ENCODE measurements around the gene PTGFRN. TPM values are rescaled to one million over a fixed set of nuclear protein-coding genes. Genes with fewer than 3 reads are reported as not detected.

The PTGFRN gene
- total RNA-seq, 1 donor from 2014 or later: 53.2 TPM

GRCh38 chr1:116948046-116948445 lies 38.3 kb downstream of the PTGFRN start:
- no peak overlapping the region for H3K27ac Mint-ChIP-seq
- peaks cover 43% of the 10 kb centered on the region for H3K4me1 ChIP-seq

GRCh38 chr1:116948642-116949041 lies 38.9 kb downstream of the PTGFRN start:
- H3K27ac ChIP-seq: no peak overlapping the region
- no peak overlapping the region for H3K4me3 ChIP-seq
- H3K9ac ChIP-seq: no peak overlapping the region
- Mint-ChIP-seq H3K36me3 (peaks cover 25% of the 10 kb centered on the region), H3K27me3 (ENCODE audit: insufficient read depth, low read depth) (no peaks in the 10 kb centered on the region), H3K27ac (no peak overlapping the region), H3K4me1 (peaks cover 32% of the 10 kb centered on the region), H3K9me3 (no peaks in the 10 kb centered on the region), H3K4me3 (no peak overlapping the region)
- TF ChIP-seq CTCF (IDR thresholded peaks at IDR 0.05) (no peak), EZH2phosphoT487 (IDR thresholded peaks at IDR 0.05) (no peak), EZH2 (IDR thresholded peaks at IDR 0.05) (no peak)
- H3K36me3 ChIP-seq: no peaks in the 10 kb centered on the region
- peak overlapping the region; percentile 51 for H3K4me2 ChIP-seq
- H3K9me3 ChIP-seq (ENCODE audit: low read depth): no peaks in the 10 kb centered on the region
- H3K79me2 ChIP-seq (ENCODE audit: low read depth): no peaks in the 10 kb centered on the region
- peaks cover 28% of the 10 kb centered on the region for H4K20me1 ChIP-seq (ENCODE audit: low read depth)
- H3K4me1 ChIP-seq: peaks cover 48% of the 10 kb centered on the region
- no peak for DNase-seq (ENCODE audit: low spot score)
- H3F3A ChIP-seq (ENCODE audit: low read depth): peaks cover 33% of the 10 kb centered on the region
- H3K27me3 ChIP-seq: no peaks in the 10 kb centered on the region
- H2AFZ ChIP-seq (replicated peaks): no peak overlapping the region

More at GRCh38 chr1:116948046-116948445, 38.3 kb downstream of the PTGFRN start:
- Mint-ChIP-seq H3K27me3 (ENCODE audit: insufficient read depth, low read depth) (no peaks in the 10 kb centered on the region), H3K4me3 (no peak overlapping the region), H3K36me3 (peaks cover 23% of the 10 kb centered on the region), H3K9me3 (no peaks in the 10 kb centered on the region), H3K4me1 (peaks cover 32% of the 10 kb centered on the region)
- Histone ChIP-seq H3K9ac (no peak overlapping the region), H3K36me3 (no peaks in the 10 kb centered on the region), H3K4me3 (no peak overlapping the region), H4K20me1 (ENCODE audit: low read depth) (peaks cover 28% of the 10 kb centered on the region), H3K27me3 (no peaks in the 10 kb centered on the region), H3K79me2 (ENCODE audit: low read depth) (no peaks in the 10 kb centered on the region), H3K9me3 (ENCODE audit: low read depth) (no peaks in the 10 kb centered on the region), H3K4me2 (no peak overlapping the region), H3K27ac (no peak overlapping the region), H2AFZ (replicated peaks) (no peak overlapping the region), H3F3A (ENCODE audit: low read depth) (peaks cover 33% of the 10 kb centered on the region)
- no peak for TF ChIP-seq EZH2 (IDR thresholded peaks at IDR 0.05)
- no peak for TF ChIP-seq CTCF (IDR thresholded peaks at IDR 0.05)
- no peak for TF ChIP-seq EZH2phosphoT487 (IDR thresholded peaks at IDR 0.05)
- DNase-seq (ENCODE audit: low spot score): no peak

DNA sequence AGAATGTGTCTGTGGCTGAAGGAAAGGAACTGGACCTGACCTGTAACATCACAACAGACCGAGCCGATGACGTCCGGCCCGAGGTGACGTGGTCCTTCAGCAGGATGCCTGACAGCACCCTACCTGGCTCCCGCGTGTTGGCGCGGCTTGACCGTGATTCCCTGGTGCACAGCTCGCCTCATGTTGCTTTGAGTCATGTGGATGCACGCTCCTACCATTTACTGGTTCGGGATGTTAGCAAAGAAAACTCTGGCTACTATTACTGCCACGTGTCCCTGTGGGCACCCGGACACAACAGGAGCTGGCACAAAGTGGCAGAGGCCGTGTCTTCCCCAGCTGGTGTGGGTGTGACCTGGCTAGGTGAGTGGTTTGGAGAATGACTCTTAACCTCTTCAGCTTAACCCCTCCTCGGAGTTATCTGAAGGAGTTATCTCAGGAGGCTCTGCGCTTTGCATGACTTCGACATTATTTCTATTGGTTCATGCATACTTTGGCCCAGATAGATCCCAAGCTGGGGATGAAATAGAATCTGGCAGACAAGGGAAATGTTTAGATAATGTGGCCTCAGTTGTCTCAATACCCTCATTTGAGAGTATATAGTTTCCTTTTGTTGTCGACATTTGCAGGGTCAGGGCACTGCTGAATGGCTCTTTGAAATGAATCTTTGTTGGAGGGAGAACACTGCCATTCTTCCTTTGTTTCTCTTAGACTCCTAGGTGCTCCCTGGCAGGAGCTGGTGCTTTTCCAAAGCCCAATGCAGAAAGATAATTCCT lies 39.7 kb downstream of the PTGFRN start:
- Mint-ChIP-seq H3K9me3 (no peaks in the 10 kb centered on the region), H3K27ac (peak overlapping the region; percentile 46), H3K27me3 (ENCODE audit: insufficient read depth, low read depth) (no peaks in the 10 kb centered on the region), H3K4me1 (peaks cover 34% of the 10 kb centered on the region), H3K36me3 (peaks cover 19% of the 10 kb centered on the region), H3K4me3 (no peak overlapping the region)
- no peaks in the 10 kb centered on the region for H3K36me3 ChIP-seq
- no peak overlapping the region for H2AFZ ChIP-seq (replicated peaks)
- no peaks in the 10 kb centered on the region for H3K9me3 ChIP-seq (ENCODE audit: low read depth)
- peaks cover 28% of the 10 kb centered on the region for H4K20me1 ChIP-seq (ENCODE audit: low read depth)
- H3K27ac ChIP-seq: peak overlapping the region; percentile 78
- H3K4me2 ChIP-seq: peak overlapping the region; percentile 51
- peaks cover 53% of the 10 kb centered on the region for H3K4me1 ChIP-seq
- no peaks in the 10 kb centered on the region for H3K27me3 ChIP-seq
- H3K4me3 ChIP-seq: peak overlapping the region; percentile 6
- no peak overlapping the region for H3K9ac ChIP-seq
- peak; percentile 32 for DNase-seq (ENCODE audit: low spot score)
- H3K79me2 ChIP-seq (ENCODE audit: low read depth): no peaks in the 10 kb centered on the region
- TF ChIP-seq EZH2 (IDR thresholded peaks at IDR 0.05): no peak
- no peak for TF ChIP-seq EZH2phosphoT487 (IDR thresholded peaks at IDR 0.05)
- TF ChIP-seq CTCF (IDR thresholded peaks at IDR 0.05): no peak
- H3F3A ChIP-seq (ENCODE audit: low read depth): peaks cover 33% of the 10 kb centered on the region
